ENCODE results near the gene HCN2. TPM values are rescaled to one million over a fixed set of nuclear protein-coding genes. Genes with fewer than 3 reads are reported as not detected.

Gene HCN2
- total and polyA plus RNA-seq, 2 of the 8 experiments (the other 6 are each of a cell fraction or from before 2014, with no cell fraction given): 1.0 to 4.0 TPM

DNA sequence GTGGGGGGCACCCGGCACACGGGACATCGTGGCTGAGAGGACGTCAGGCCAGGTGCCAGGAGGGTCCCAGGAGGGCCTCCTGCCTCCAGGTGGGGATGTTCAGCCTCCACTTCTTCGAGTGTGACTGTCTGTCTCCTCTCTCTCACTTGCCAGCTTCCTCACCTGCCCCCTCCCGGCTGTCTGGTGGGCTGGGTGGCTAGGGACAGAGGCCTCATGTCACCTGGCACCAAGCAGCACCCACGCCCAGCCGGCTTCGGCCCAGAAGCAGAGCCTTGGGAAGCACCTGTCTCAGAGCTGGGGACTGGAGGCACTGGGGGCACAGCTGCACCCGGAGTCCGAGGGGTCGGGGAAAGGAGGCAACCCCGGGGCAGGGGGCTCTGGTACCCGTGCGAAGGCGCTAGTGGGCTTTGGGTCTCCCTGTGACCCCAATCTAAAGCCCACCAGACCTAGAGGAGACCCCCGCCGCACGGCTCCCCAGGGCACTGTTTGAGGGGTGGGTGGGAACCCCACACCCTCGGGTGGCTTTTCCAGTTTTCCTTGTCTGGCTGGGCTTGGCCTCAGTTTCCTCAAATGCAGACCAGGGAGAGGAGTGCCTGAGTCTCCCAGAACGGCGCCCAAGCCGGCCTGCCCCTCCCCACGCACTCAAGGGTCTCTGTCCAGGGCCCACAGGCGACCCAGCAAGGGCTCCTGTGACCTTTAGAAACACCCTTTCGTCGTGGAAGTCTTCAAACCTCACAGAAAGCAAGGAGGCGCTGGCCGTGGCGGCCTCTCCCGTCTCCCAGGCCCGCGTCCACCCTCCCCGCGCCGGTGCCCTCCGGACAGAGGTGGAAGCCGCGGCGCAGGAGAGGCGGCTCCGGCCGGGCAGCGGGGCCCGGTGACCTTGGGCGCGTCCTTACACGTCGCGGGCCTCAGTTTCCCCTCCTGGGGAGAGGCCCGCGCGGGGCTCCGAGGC is 664 bp upstream of the HCN2 start:
- POLR2A ChIA-PET (ENCODE audit: partially characterized antibody): interaction anchor here (1.2 to 6.3 kb wide), 5 partner anchors 12 to 86 kb away, joined by 3 to 78 read pairs (median 4); partner anchors contain the start of gene BSG
- peaks cover 23 to 39% (median 31%) of the 10 kb centered on the region in 4 experiments for H3K27me3 ChIP-seq (replicated peaks in 1 of 4; ENCODE audit: control insufficient read depth in 3 of 4, extremely low read depth in 1 of 4, insufficient read depth in 3 of 4, low read length in 3 of 4)
- H3K4me3 ChIP-seq (ENCODE audit: extremely low read depth in 1 of 4, insufficient read depth in 2 of 4, low read depth in 3 of 4, low read length in 4 of 4): peak overlapping the region; percentile 1 to 57 (median 18); a peak in 5 of 8 replicates

More for the DNA sequence above, 664 bp upstream of the HCN2 start:
- no peak overlapping the region for H3K18ac ChIP-seq (ENCODE audit: extremely low read depth, low read length)
- TF ChIP-seq, protein P1, sequence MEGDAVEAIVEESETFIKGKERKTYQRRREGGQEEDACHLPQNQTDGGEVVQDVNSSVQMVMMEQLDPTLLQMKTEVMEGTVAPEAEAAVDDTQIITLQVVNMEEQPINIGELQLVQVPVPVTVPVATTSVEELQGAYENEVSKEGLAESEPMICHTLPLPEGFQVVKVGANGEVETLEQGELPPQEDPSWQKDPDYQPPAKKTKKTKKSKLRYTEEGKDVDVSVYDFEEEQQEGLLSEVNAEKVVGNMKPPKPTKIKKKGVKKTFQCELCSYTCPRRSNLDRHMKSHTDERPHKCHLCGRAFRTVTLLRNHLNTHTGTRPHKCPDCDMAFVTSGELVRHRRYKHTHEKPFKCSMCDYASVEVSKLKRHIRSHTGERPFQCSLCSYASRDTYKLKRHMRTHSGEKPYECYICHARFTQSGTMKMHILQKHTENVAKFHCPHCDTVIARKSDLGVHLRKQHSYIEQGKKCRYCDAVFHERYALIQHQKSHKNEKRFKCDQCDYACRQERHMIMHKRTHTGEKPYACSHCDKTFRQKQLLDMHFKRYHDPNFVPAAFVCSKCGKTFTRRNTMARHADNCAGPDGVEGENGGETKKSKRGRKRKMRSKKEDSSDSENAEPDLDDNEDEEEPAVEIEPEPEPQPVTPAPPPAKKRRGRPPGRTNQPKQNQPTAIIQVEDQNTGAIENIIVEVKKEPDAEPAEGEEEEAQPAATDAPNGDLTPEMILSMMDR (IDR thresholded peaks at IDR 0.05; ENCODE audit: control extremely low read depth in 1 of 3, insufficient read depth in 1 of 3, low read depth in 1 of 3, low read length in 3 of 3): peak in 1 of 3 experiments; percentile 18; a peak in 1 of 4 replicates
- TF ChIP-seq MAFK (IDR thresholded peaks at IDR 0.05; ENCODE audit: low read depth, low read length): no peak
- WGBS, 2 experiments (ENCODE audit: extremely low coverage in 1 of 2, insufficient coverage in 1 of 2, insufficient read length in 1 of 2, insufficient replicate concordance in 2 of 2, low coverage in 1 of 2, low lambda C conversion rate in 2 of 2, missing lambda C conversion rate in 1 of 2): 40% methylated on average over 44 of the region's 54 CpGs; no CpG with 5 or more reads in 1 of the 2 experiments
- H3K36me3 ChIP-seq (ENCODE audit: control insufficient read depth in 2 of 4, insufficient read depth in 4 of 4, low read length in 3 of 4): peaks cover 0 to 4% (median 0%) of the 10 kb centered on the region in 4 experiments; a peak in 1 of 8 replicates
- peaks cover 3% of the 10 kb centered on the region; the same call in 1 of the 2 replicates for H3K23me2 ChIP-seq (ENCODE audit: low read depth, low read length)
- no peak overlapping the region for H2BK5ac ChIP-seq (ENCODE audit: low read depth, low read length)
- H2BK15ac ChIP-seq (ENCODE audit: low read length): no peak overlapping the region
- H3K4me2 ChIP-seq (ENCODE audit: insufficient read depth in 1 of 2, low read depth in 2 of 2, low read length in 2 of 2): peak overlapping the region; percentile 24 to 57; a peak in 3 of 4 replicates
- FAIRE-seq (no peak), DNase-seq (ENCODE audit: low read depth in 1 of 2, low spot score in 2 of 2) (no peak)
- H3K79me1 ChIP-seq (ENCODE audit: low read depth, low read length): no peaks in the 10 kb centered on the region
- no peak overlapping the region for H2AFZ ChIP-seq (ENCODE audit: low read length)
- CTCF ChIA-PET (ENCODE audit: partially characterized antibody): interaction anchor here (0.6 to 2.3 kb wide), 9 partner anchors 11 to 78 kb away, joined by 3 to 12 read pairs (median 4); no protein-coding TSS in a partner anchor
- H3K9ac ChIP-seq (replicated peaks in 1 of 4; ENCODE audit: extremely low read depth in 1 of 4, low read depth in 3 of 4, low read length in 3 of 4): no peak overlapping the region
- H3K4ac ChIP-seq (replicated peaks; ENCODE audit: insufficient read length, low read depth, low read length): no peak overlapping the region
- no peaks in the 10 kb centered on the region for H3K79me2 ChIP-seq (ENCODE audit: control insufficient read depth in 1 of 2, insufficient read depth in 2 of 2, low read length in 2 of 2)
- H2BK12ac ChIP-seq (ENCODE audit: low read depth, low read length): no peak overlapping the region; the same call in 1 of the 2 replicates
- H3K4me1 ChIP-seq (replicated peaks in 1 of 4; ENCODE audit: control insufficient read depth in 3 of 4, insufficient read depth in 4 of 4, low read length in 3 of 4): peaks cover 0 to 6% (median 2%) of the 10 kb centered on the region in 4 experiments; a peak in 3 of 7 replicates
- no peak overlapping the region for H4K5ac ChIP-seq (ENCODE audit: insufficient read length, low read depth, low read length)
- H2BK20ac ChIP-seq (ENCODE audit: low read length): no peak overlapping the region
- peaks cover 8 to 16% of the 10 kb centered on the region in 2 experiments for H4K20me1 ChIP-seq (replicated peaks in 1 of 2; ENCODE audit: control insufficient read depth in 1 of 2, insufficient read depth in 2 of 2, low read length in 2 of 2)
- H3K23ac ChIP-seq (ENCODE audit: insufficient read length): no peak overlapping the region
- H3K9me3 ChIP-seq (ENCODE audit: insufficient read depth in 2 of 2, low read depth in 1 of 2, low read length in 1 of 2): no peaks in the 10 kb centered on the region
- H3K14ac ChIP-seq (ENCODE audit: insufficient read length): no peak overlapping the region
- no peak overlapping the region for H3K56ac ChIP-seq (replicated peaks; ENCODE audit: insufficient read length, low read depth, low read length)
- no peak overlapping the region for H2AK5ac ChIP-seq (ENCODE audit: low read depth, low read length)
- H4K8ac ChIP-seq (ENCODE audit: extremely low read depth, insufficient read depth, low read length): peak overlapping the region; percentile 51; the same call in 1 of the 2 replicates
- no peak overlapping the region for H2BK120ac ChIP-seq (replicated peaks; ENCODE audit: low read depth, low read length)
- H3K27ac ChIP-seq (ENCODE audit: low read depth, low read length): no peak overlapping the region
- H4K91ac ChIP-seq (replicated peaks; ENCODE audit: insufficient read length, low read length): no peak overlapping the region
